OCI-LY7 (cell line): ENCODE results near the gene LBR.

Source experiments
- EZH2phosphoT487 ChIP-seq: fragments of 200-600 bp; sonication (generic); IDR thresholded peaks from 2 replicates; pipeline ENCODE4 v1.6.1; 2018; ENCODE audit warnings: low read depth, borderline replicate concordance, mild to moderate bottlenecking, mixed run types, antibody characterized with exemption, low read length, moderate library complexity, mixed read lengths
- TF ChIP-seq, protein P1 (sequence below): fragments of 200-600 bp; sonication (generic); conservative IDR thresholded peaks from 2 replicates; pipeline ENCODE4 v1.5.1; 2014; ENCODE audit warnings: mild to moderate bottlenecking, antibody characterized with exemption, low read length, moderate library complexity, mixed read lengths

DNA sequence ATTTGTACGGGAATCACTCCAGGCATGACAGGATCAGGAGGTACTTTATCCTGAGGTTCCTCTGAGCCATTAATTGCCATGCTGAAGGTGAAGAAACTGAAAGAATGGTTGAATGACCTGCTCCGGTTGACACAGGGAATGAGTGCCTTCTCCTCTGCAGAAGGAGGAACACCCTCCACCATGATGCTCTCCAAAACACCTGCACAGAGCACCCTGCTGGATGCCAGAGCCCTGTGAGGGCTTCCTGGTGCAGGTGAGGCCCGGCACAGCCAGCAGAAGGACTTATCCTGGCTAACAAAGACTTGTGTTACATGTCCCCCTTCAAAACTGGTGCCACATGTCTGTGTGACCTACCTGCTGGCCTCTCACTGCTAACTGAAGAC is 14.3 kb upstream of the LBR start:
- TF ChIP-seq, protein P1, sequence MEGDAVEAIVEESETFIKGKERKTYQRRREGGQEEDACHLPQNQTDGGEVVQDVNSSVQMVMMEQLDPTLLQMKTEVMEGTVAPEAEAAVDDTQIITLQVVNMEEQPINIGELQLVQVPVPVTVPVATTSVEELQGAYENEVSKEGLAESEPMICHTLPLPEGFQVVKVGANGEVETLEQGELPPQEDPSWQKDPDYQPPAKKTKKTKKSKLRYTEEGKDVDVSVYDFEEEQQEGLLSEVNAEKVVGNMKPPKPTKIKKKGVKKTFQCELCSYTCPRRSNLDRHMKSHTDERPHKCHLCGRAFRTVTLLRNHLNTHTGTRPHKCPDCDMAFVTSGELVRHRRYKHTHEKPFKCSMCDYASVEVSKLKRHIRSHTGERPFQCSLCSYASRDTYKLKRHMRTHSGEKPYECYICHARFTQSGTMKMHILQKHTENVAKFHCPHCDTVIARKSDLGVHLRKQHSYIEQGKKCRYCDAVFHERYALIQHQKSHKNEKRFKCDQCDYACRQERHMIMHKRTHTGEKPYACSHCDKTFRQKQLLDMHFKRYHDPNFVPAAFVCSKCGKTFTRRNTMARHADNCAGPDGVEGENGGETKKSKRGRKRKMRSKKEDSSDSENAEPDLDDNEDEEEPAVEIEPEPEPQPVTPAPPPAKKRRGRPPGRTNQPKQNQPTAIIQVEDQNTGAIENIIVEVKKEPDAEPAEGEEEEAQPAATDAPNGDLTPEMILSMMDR: no peak
- no peak for TF ChIP-seq EZH2phosphoT487
